ENCODE measurements around the gene ARID1B.
A peak's percentile ranks its signal among the peaks of the same experiment; 100 is the strongest.
"Not testable (repeated sequence)": the region's sequence is repeated elsewhere in the genome, so short reads cannot be mapped to it uniquely, and the experiment has no call there.

ARID1B gene

GRCh38 chr6:156982168-156982567, 205.0 kb downstream of the ARID1B start:
- H3K27ac ChIP-seq (ENCODE audit: low read depth, low read length) = no peak overlapping the region
- no peaks in the 10 kb centered on the region for H3K27me3 ChIP-seq (ENCODE audit: control insufficient read depth in 5 of 5, insufficient read depth in 4 of 5, low read length in 5 of 5)
- no peaks in the 10 kb centered on the region for H3K36me3 ChIP-seq (ENCODE audit: control insufficient read depth in 5 of 5, insufficient read depth in 5 of 5, low read length in 5 of 5)
- H3K4me1 ChIP-seq (ENCODE audit: control insufficient read depth in 5 of 5, insufficient read depth in 5 of 5, low read length in 5 of 5) = peaks cover 0 to 16% (median 8%) of the 10 kb centered on the region in 5 donors
- no peak overlapping the region for H3K9ac ChIP-seq (ENCODE audit: low read length in 5 of 5)
- no peak overlapping the region for H3K4me3 ChIP-seq (ENCODE audit: low read depth in 1 of 5, low read length in 5 of 5)
- no peaks in the 10 kb centered on the region for H3K9me3 ChIP-seq (ENCODE audit: control insufficient read depth in 5 of 5, low read length in 5 of 5)

GRCh38 chr6:156982864-156983263, 205.7 kb downstream of the ARID1B start:
- peak overlapping the region in 1 of 5 donors; percentile 26 for H3K9ac ChIP-seq (ENCODE audit: low read length in 5 of 5)
- not testable (repeated sequence) for H3K4me3 ChIP-seq (ENCODE audit: low read depth in 1 of 5, low read length in 5 of 5); H3K36me3 ChIP-seq (ENCODE audit: control insufficient read depth in 5 of 5, insufficient read depth in 5 of 5, low read length in 5 of 5); H3K27me3 ChIP-seq (ENCODE audit: control insufficient read depth in 5 of 5, insufficient read depth in 4 of 5, low read length in 5 of 5); H3K27ac ChIP-seq (ENCODE audit: low read depth, low read length); H3K9me3 ChIP-seq (ENCODE audit: control insufficient read depth in 5 of 5, low read length in 5 of 5)
- peaks cover 0 to 14% (median 6%) of the 10 kb centered on the region in 5 donors for H3K4me1 ChIP-seq (ENCODE audit: control insufficient read depth in 5 of 5, insufficient read depth in 5 of 5, low read length in 5 of 5)

- no peak overlapping the region for H3K9ac ChIP-seq (ENCODE audit: low read length in 5 of 5)
- H3K4me3 ChIP-seq (ENCODE audit: low read depth in 1 of 5, low read length in 5 of 5) = no peak overlapping the region
- no peaks in the 10 kb centered on the region for H3K9me3 ChIP-seq (ENCODE audit: control insufficient read depth in 5 of 5, low read length in 5 of 5)
- H3K27ac ChIP-seq (ENCODE audit: low read depth, low read length) = no peak overlapping the region
- H3K27me3 ChIP-seq (ENCODE audit: control insufficient read depth in 5 of 5, insufficient read depth in 4 of 5, low read length in 5 of 5) = no peaks in the 10 kb centered on the region
- H3K4me1 ChIP-seq (ENCODE audit: control insufficient read depth in 5 of 5, insufficient read depth in 5 of 5, low read length in 5 of 5) = peaks cover 0 to 19% (median 10%) of the 10 kb centered on the region in 5 donors
- no peaks in the 10 kb centered on the region for H3K36me3 ChIP-seq (ENCODE audit: control insufficient read depth in 5 of 5, insufficient read depth in 5 of 5, low read length in 5 of 5)
Measured at GRCh38 chr6:156984178-156984738, 207.1 kb downstream of the ARID1B start.

- no peak overlapping the region for H3K9ac ChIP-seq (ENCODE audit: low read length in 5 of 5)
- H3K27me3 ChIP-seq (ENCODE audit: control insufficient read depth in 5 of 5, insufficient read depth in 4 of 5, low read length in 5 of 5) = no peaks in the 10 kb centered on the region
- H3K4me3 ChIP-seq (ENCODE audit: low read depth in 1 of 5, low read length in 5 of 5) = no peak overlapping the region
- H3K27ac ChIP-seq (ENCODE audit: low read depth, low read length) = no peak overlapping the region
- H3K9me3 ChIP-seq (ENCODE audit: control insufficient read depth in 5 of 5, low read length in 5 of 5) = no peaks in the 10 kb centered on the region
- peaks cover 0 to 19% (median 10%) of the 10 kb centered on the region in 5 donors for H3K4me1 ChIP-seq (ENCODE audit: control insufficient read depth in 5 of 5, insufficient read depth in 5 of 5, low read length in 5 of 5)
- no peaks in the 10 kb centered on the region for H3K36me3 ChIP-seq (ENCODE audit: control insufficient read depth in 5 of 5, insufficient read depth in 5 of 5, low read length in 5 of 5)
Measured at GRCh38 chr6:156985309-156985708, 208.1 kb downstream of the ARID1B start.

- Histone ChIP-seq H3K27me3 (ENCODE audit: control insufficient read depth in 5 of 5, insufficient read depth in 4 of 5, low read length in 5 of 5) (no peaks in the 10 kb centered on the region), H3K9me3 (ENCODE audit: control insufficient read depth in 5 of 5, low read length in 5 of 5) (no peaks in the 10 kb centered on the region), H3K4me1 (ENCODE audit: control insufficient read depth in 5 of 5, insufficient read depth in 5 of 5, low read length in 5 of 5) (peaks cover 2 to 27% (median 21%) of the 10 kb centered on the region in 5 donors), H3K9ac (ENCODE audit: low read length in 5 of 5) (no peak overlapping the region), H3K4me3 (ENCODE audit: low read depth in 1 of 5, low read length in 5 of 5) (no peak overlapping the region), H3K27ac (ENCODE audit: low read depth, low read length) (no peak overlapping the region), H3K36me3 (ENCODE audit: control insufficient read depth in 5 of 5, insufficient read depth in 5 of 5, low read length in 5 of 5) (no peaks in the 10 kb centered on the region)
Measured at GRCh38 chr6:156988276-156989158, 211.3 kb downstream of the ARID1B start.

GRCh38 chr6:156989159-156989806, 212.1 kb downstream of the ARID1B start:
- Histone ChIP-seq H3K9me3 (ENCODE audit: control insufficient read depth in 5 of 5, low read length in 5 of 5) (no peaks in the 10 kb centered on the region), H3K4me3 (ENCODE audit: low read depth in 1 of 5, low read length in 5 of 5) (no peak overlapping the region), H3K36me3 (ENCODE audit: control insufficient read depth in 5 of 5, insufficient read depth in 5 of 5, low read length in 5 of 5) (no peaks in the 10 kb centered on the region), H3K27ac (ENCODE audit: low read depth, low read length) (no peak overlapping the region), H3K9ac (ENCODE audit: low read length in 5 of 5) (no peak overlapping the region), H3K27me3 (ENCODE audit: control insufficient read depth in 5 of 5, insufficient read depth in 4 of 5, low read length in 5 of 5) (no peaks in the 10 kb centered on the region), H3K4me1 (ENCODE audit: control insufficient read depth in 5 of 5, insufficient read depth in 5 of 5, low read length in 5 of 5) (peaks cover 2 to 30% (median 25%) of the 10 kb centered on the region in 5 donors)

GRCh38 chr6:156992020-156992804, 215.0 kb downstream of the ARID1B start:
- H3K9me3 ChIP-seq (ENCODE audit: control insufficient read depth in 5 of 5, low read length in 5 of 5) = no peaks in the 10 kb centered on the region
- no peak overlapping the region for H3K27ac ChIP-seq (ENCODE audit: low read depth, low read length)
- peak overlapping the region in 2 of 5 donors; percentile 12 to 30 for H3K9ac ChIP-seq (ENCODE audit: low read length in 5 of 5)
- H3K36me3 ChIP-seq (ENCODE audit: control insufficient read depth in 5 of 5, insufficient read depth in 5 of 5, low read length in 5 of 5) = no peaks in the 10 kb centered on the region
- H3K4me3 ChIP-seq (ENCODE audit: low read depth in 1 of 5, low read length in 5 of 5) = no peak overlapping the region
- no peaks in the 10 kb centered on the region for H3K27me3 ChIP-seq (ENCODE audit: control insufficient read depth in 5 of 5, insufficient read depth in 4 of 5, low read length in 5 of 5)
- peaks cover 2 to 33% (median 23%) of the 10 kb centered on the region in 5 donors for H3K4me1 ChIP-seq (ENCODE audit: control insufficient read depth in 5 of 5, insufficient read depth in 5 of 5, low read length in 5 of 5)

- no peaks in the 10 kb centered on the region for H3K27me3 ChIP-seq (ENCODE audit: control insufficient read depth in 5 of 5, insufficient read depth in 4 of 5, low read length in 5 of 5)
- H3K27ac ChIP-seq (ENCODE audit: low read depth, low read length) = no peak overlapping the region
- no peaks in the 10 kb centered on the region for H3K36me3 ChIP-seq (ENCODE audit: control insufficient read depth in 5 of 5, insufficient read depth in 5 of 5, low read length in 5 of 5)
- no peak overlapping the region for H3K9ac ChIP-seq (ENCODE audit: low read length in 5 of 5)
- H3K9me3 ChIP-seq (ENCODE audit: control insufficient read depth in 5 of 5, low read length in 5 of 5) = no peaks in the 10 kb centered on the region
- peaks cover 2 to 25% (median 16%) of the 10 kb centered on the region in 5 donors for H3K4me1 ChIP-seq (ENCODE audit: control insufficient read depth in 5 of 5, insufficient read depth in 5 of 5, low read length in 5 of 5)
- no peak overlapping the region for H3K4me3 ChIP-seq (ENCODE audit: low read depth in 1 of 5, low read length in 5 of 5)
Measured at GRCh38 chr6:156993713-156994112, 216.5 kb downstream of the ARID1B start.

GRCh38 chr6:156994215-156995076, 217.3 kb downstream of the ARID1B start:
- no peak overlapping the region for H3K27ac ChIP-seq (ENCODE audit: low read depth, low read length)
- no peak overlapping the region for H3K9ac ChIP-seq (ENCODE audit: low read length in 5 of 5)
- no peaks in the 10 kb centered on the region for H3K27me3 ChIP-seq (ENCODE audit: control insufficient read depth in 5 of 5, insufficient read depth in 4 of 5, low read length in 5 of 5)
- H3K9me3 ChIP-seq (ENCODE audit: control insufficient read depth in 5 of 5, low read length in 5 of 5) = no peaks in the 10 kb centered on the region
- H3K36me3 ChIP-seq (ENCODE audit: control insufficient read depth in 5 of 5, insufficient read depth in 5 of 5, low read length in 5 of 5) = no peaks in the 10 kb centered on the region
- H3K4me3 ChIP-seq (ENCODE audit: low read depth in 1 of 5, low read length in 5 of 5) = peak overlapping the region in 1 of 5 donors; percentile 39
- H3K4me1 ChIP-seq (ENCODE audit: control insufficient read depth in 5 of 5, insufficient read depth in 5 of 5, low read length in 5 of 5) = peaks cover 2 to 25% (median 14%) of the 10 kb centered on the region in 5 donors

Measured in subcutaneous abdominal adipose tissue (tissue), 5 donors.